Activated T-cell treated with anti-CD3 and anti-CD28 coated beads, Interleukin-2, amount 50 U/mL, for 48 hours (primary cell): Measurements from ENCODE around the gene PLP1.
A peak's percentile ranks its signal among the peaks of the same experiment; 100 is the strongest.
"Not testable (repeated sequence)": the region's sequence is repeated elsewhere in the genome, so short reads cannot be mapped to it uniquely, and the experiment has no call there.

Experiments
- DNase-seq, 2 experiments: peaks; one replicate each; pipeline ENCODE4 v3.0.0-alpha.2; 2020

The PLP1 gene

GRCh38 chrX:103776546-103776945, at the start of gene PLP1:
Gene PLP1, plus strand, starts transcription at chrX:103776840. Its CDS starts 156 bp downstream, at chrX:103776996.
- no peak for DNase-seq

- DNase-seq = no peak
Measured at GRCh38 chrX:103727115-103727514, 49.5 kb upstream of the PLP1 start.

GRCh38 chrX:103729015-103729414, 47.6 kb upstream of the PLP1 start:
- no peak for DNase-seq

GRCh38 chrX:103730147-103730795, 46.4 kb upstream of the PLP1 start:
- DNase-seq = no peak

GRCh38 chrX:103730796-103731493, 45.7 kb upstream of the PLP1 start:
- DNase-seq = no peak

GRCh38 chrX:103733017-103733416, 43.6 kb upstream of the PLP1 start:
- DNase-seq = no peak

GRCh38 chrX:103734125-103734760, 42.4 kb upstream of the PLP1 start:
- peak; percentile 22 to 23 for DNase-seq

GRCh38 chrX:103737696-103738095, 38.9 kb upstream of the PLP1 start:
- DNase-seq = no peak

- DNase-seq = no peak
Measured at GRCh38 chrX:103739421-103739820, 37.2 kb upstream of the PLP1 start.

- no peak for DNase-seq
Measured at GRCh38 chrX:103741879-103742278, 34.8 kb upstream of the PLP1 start.

GRCh38 chrX:103742339-103742738, 34.3 kb upstream of the PLP1 start:
- no peak for DNase-seq

GRCh38 chrX:103747163-103747562, 29.5 kb upstream of the PLP1 start:
- no peak for DNase-seq

- DNase-seq = no peak
Measured at GRCh38 chrX:103754401-103754800, 22.2 kb upstream of the PLP1 start.

GRCh38 chrX:103756736-103757135, 19.9 kb upstream of the PLP1 start:
- no peak for DNase-seq

- no peak for DNase-seq
Measured at GRCh38 chrX:103758555-103758954, 18.1 kb upstream of the PLP1 start.

GRCh38 chrX:103763541-103763940, 13.1 kb upstream of the PLP1 start:
- not testable (repeated sequence) for DNase-seq

GRCh38 chrX:103766813-103767555, 9.7 kb upstream of the PLP1 start:
- not testable (repeated sequence) for DNase-seq

- no peak for DNase-seq
Measured at GRCh38 chrX:103773445-103773844, 3.2 kb upstream of the PLP1 start.

- DNase-seq = no peak
Measured at GRCh38 chrX:103774070-103774642, 2.5 kb upstream of the PLP1 start.

- DNase-seq = no peak
Measured at GRCh38 chrX:103779141-103779789, 2.6 kb downstream of the PLP1 start.

GRCh38 chrX:103780336-103781061, 3.9 kb downstream of the PLP1 start:
- no peak for DNase-seq

GRCh38 chrX:103781062-103781402, 4.4 kb downstream of the PLP1 start:
- DNase-seq = no peak
